CD14-positive monocyte (primary cell): ENCODE measurements around the gene WT1. TPM values are rescaled to one million over a fixed set of nuclear protein-coding genes. Genes with fewer than 3 reads are reported as not detected.

ENCODE experiments used
- DNase-seq, 3 donors: peaks; one replicate each; pipeline ENCODE4 v3.0.0-alpha.2; 2011 to 2022
- H2AFZ ChIP-seq: 2 replicates; pipeline ENCODE4 v1.6.0; 2012; ENCODE audit warnings: mild to moderate bottlenecking, low read depth, low read length, inconsistent platforms; ENCODE audit not compliant: insufficient read depth, poor library complexity, severe bottlenecking
- H3K27ac ChIP-seq, 2 donors: 1 replicate in 1 of 2; 2 replicates in 1 of 2; pipeline ENCODE4 v1.5.1; 2012 to 2013; ENCODE audit warnings: low read length in 2 of 2, control low read depth in 1 of 2, inconsistent platforms in 1 of 2, low read depth in 1 of 2, mild to moderate bottlenecking in 1 of 2
- H3K27me3 ChIP-seq, 2 donors: one replicate each; pipeline versions ENCODE4 v1.6.0 to v1.6.1; 2011 to 2013; ENCODE audit warnings: low read length in 2 of 2; ENCODE audit not compliant: control insufficient read depth in 2 of 2, insufficient read depth in 2 of 2
- H3K36me3 ChIP-seq, 2 donors: replicated peaks in 1 of 2; 1 replicate in 1 of 2; 2 replicates in 1 of 2; pipeline versions ENCODE4 v1.5.1 to v1.6.1; 2012 to 2013; ENCODE audit warnings: low read length in 2 of 2, control low read depth in 1 of 2, inconsistent platforms in 1 of 2, mild to moderate bottlenecking in 1 of 2; ENCODE audit not compliant: insufficient read depth in 2 of 2, control insufficient read depth in 1 of 2
- H3K4me1 ChIP-seq, 2 donors: 1 replicate in 1 of 2; 2 replicates in 1 of 2; pipeline versions ENCODE4 v1.5.1 to v1.6.1; 2012 to 2013; ENCODE audit warnings: low read length in 2 of 2, control low read depth in 1 of 2, inconsistent platforms in 1 of 2, mild to moderate bottlenecking in 1 of 2, moderate library complexity in 1 of 2; ENCODE audit not compliant: insufficient read depth in 2 of 2, control insufficient read depth in 1 of 2
- H3K4me2 ChIP-seq: replicated peaks from 2 replicates; pipeline ENCODE3; 2012; ENCODE audit warnings: low read length, moderate library complexity, mild to moderate bottlenecking; ENCODE audit not compliant: poor library complexity, severe bottlenecking; ENCODE audit errors: extremely low read depth
- H3K4me3 ChIP-seq, 3 experiments: fragments of 200-600 bp in 1 of 3; sonication (generic) in 1 of 3; replicated peaks in 1 of 3; 1 replicate in 2 of 3; 2 replicates in 1 of 3; pipeline ENCODE4 v1.5.1; 2011 to 2013; ENCODE audit warnings: low read length in 3 of 3, mild to moderate bottlenecking in 3 of 3, control low read depth in 2 of 3, low read depth in 2 of 3, inconsistent platforms in 1 of 3, moderate library complexity in 1 of 3
- H3K79me2 ChIP-seq: 2 replicates; pipeline ENCODE4 v1.6.0; 2012; ENCODE audit warnings: mild to moderate bottlenecking, control low read depth, inconsistent platforms, low read length, moderate library complexity; ENCODE audit not compliant: insufficient read depth
- H3K9ac ChIP-seq: 2 replicates; pipeline ENCODE4 v1.6.0; 2017; ENCODE audit warnings: low read length, mild to moderate bottlenecking; ENCODE audit not compliant: insufficient read depth, poor library complexity, severe bottlenecking
- H3K9me3 ChIP-seq, 2 donors: replicated peaks in 1 of 2; 1 replicate in 1 of 2; 2 replicates in 1 of 2; pipeline versions ENCODE4 v1.5.1 to v1.6.1; 2012 to 2013; ENCODE audit warnings: low read length in 2 of 2, control low read depth in 1 of 2; ENCODE audit not compliant: control insufficient read depth in 1 of 2, insufficient read depth in 1 of 2
- H4K20me1 ChIP-seq: 2 replicates; pipeline ENCODE4 v1.6.0; 2012; ENCODE audit warnings: mild to moderate bottlenecking, low read length, control low read depth, moderate library complexity; ENCODE audit not compliant: insufficient read depth
- H3K27ac Mint-ChIP-seq, 7 donors: one replicate each; pipeline ENCODE4 v1.8.0; 2020; ENCODE audit warnings: mild to moderate bottlenecking in 7 of 7, mixed read lengths in 7 of 7, moderate library complexity in 6 of 7, inconsistent platforms in 2 of 7
- H3K27me3 Mint-ChIP-seq, 3 donors: one replicate each; pipeline ENCODE4 v1.8.0; 2021 to 2022; ENCODE audit warnings: low read depth in 3 of 3, mild to moderate bottlenecking in 3 of 3, mixed read lengths in 3 of 3, moderate library complexity in 3 of 3, inconsistent platforms in 1 of 3
- H3K36me3 Mint-ChIP-seq, 2 donors: one replicate each; pipeline ENCODE4 v1.8.0; 2020; ENCODE audit warnings: mixed read lengths in 2 of 2, inconsistent platforms in 1 of 2, mild to moderate bottlenecking in 1 of 2
- H3K4me1 Mint-ChIP-seq: one replicate; pipeline ENCODE4 v1.8.0; 2020; ENCODE audit warnings: mild to moderate bottlenecking, mixed read lengths
- H3K4me3 Mint-ChIP-seq, 2 donors: one replicate each; pipeline ENCODE4 v1.8.0; 2020; ENCODE audit warnings: mild to moderate bottlenecking in 2 of 2, mixed read lengths in 2 of 2, moderate library complexity in 1 of 2
- H3K9me3 Mint-ChIP-seq, 7 donors: one replicate each; pipeline ENCODE4 v1.8.0; 2020 to 2022; ENCODE audit warnings: mixed read lengths in 7 of 7, mild to moderate bottlenecking in 6 of 7, moderate library complexity in 6 of 7, inconsistent platforms in 2 of 7
- CTCF ChIP-seq: fragments of 200-600 bp; IDR thresholded peaks from one replicate; pipeline ENCODE4 v1.8.0; 2022; ENCODE audit warnings: antibody characterized with exemption, mild to moderate bottlenecking
- WGBS: methylation state at CpG from one replicate; pipeline ENCODE4 v1.1.5; 2013; ENCODE audit warnings: missing lambda C conversion rate; ENCODE audit not compliant: insufficient coverage; 5-methylcytosine and 5-hydroxymethylcytosine counted together
- intact Hi-C, 2 donors: fragments of 100-400 bp; cut with micrococcal nuclease; formaldehyde crosslinking; loops; one replicate each; pipeline versions ENCODE4 v1.15.0 to v1.15.1; 2023
- polyA plus RNA-seq, 3 donors: library from polyadenylated mRNA; depleted of rRNA in 1 of 3; unstranded in 2 of 3; stranded (reverse) in 1 of 3; fragments of 300-500 nt in 2 of 3; fragments of >200 nt in 1 of 3; fragmentation: Illumina TruSeq in 2 of 3; gene quantifications; 1 replicate in 2 of 3; 2 replicates in 1 of 3; pipeline ENCODE4 v1.2.3, GENCODE V29; 2012 to 2021

Gene WT1
- polyA plus RNA-seq, 3 donors = not detected

GRCh38 chr11:32405592-32405991 is 29.7 kb downstream of the WT1 start:
- no peaks in the 10 kb centered on the region for H3K4me1 ChIP-seq
- no peak overlapping the region for H3K9ac ChIP-seq
- Mint-ChIP-seq H3K9me3 (no peaks in the 10 kb centered on the region), H3K4me1 (peaks cover under 1% of the 10 kb centered on the region), H3K27ac (no peak overlapping the region), H3K36me3 (no peaks in the 10 kb centered on the region), H3K4me3 (no peak overlapping the region), H3K27me3 (peaks cover 0 to 8% (median 1%) of the 10 kb centered on the region in 3 donors)
- no peak overlapping the region for H2AFZ ChIP-seq
- no peaks in the 10 kb centered on the region for H3K27me3 ChIP-seq
- WGBS = no CpG with 5 or more reads among the region's 4 CpGs
- no peak overlapping the region for H3K4me2 ChIP-seq
- H4K20me1 ChIP-seq = no peaks in the 10 kb centered on the region
- no peak overlapping the region for H3K4me3 ChIP-seq
- DNase-seq = no peak
- H3K9me3 ChIP-seq = no peaks in the 10 kb centered on the region
- no peak for TF ChIP-seq CTCF
- H3K79me2 ChIP-seq = no peaks in the 10 kb centered on the region
- H3K36me3 ChIP-seq = no peaks in the 10 kb centered on the region
- intact Hi-C loops = no loop called here
- no peak overlapping the region for H3K27ac ChIP-seq

GRCh38 chr11:32402836-32403235 is 32.5 kb downstream of the WT1 start:
- Mint-ChIP-seq H3K9me3 (no peaks in the 10 kb centered on the region), H3K4me3 (no peak overlapping the region), H3K27ac (no peak overlapping the region), H3K4me1 (peaks cover 6% of the 10 kb centered on the region), H3K36me3 (no peaks in the 10 kb centered on the region), H3K27me3 (peaks cover 3 to 5% (median 4%) of the 10 kb centered on the region in 3 donors)
- H2AFZ ChIP-seq = no peak overlapping the region
- intact Hi-C loops = no loop called here
- H3K4me2 ChIP-seq = no peak overlapping the region
- no CpG with 5 or more reads among the region's 2 CpGs for WGBS
- no peak overlapping the region for H3K27ac ChIP-seq
- H3K4me1 ChIP-seq = no peaks in the 10 kb centered on the region
- H3K9ac ChIP-seq = no peak overlapping the region
- DNase-seq = no peak
- no peak for TF ChIP-seq CTCF
- H3K79me2 ChIP-seq = no peaks in the 10 kb centered on the region
- H3K4me3 ChIP-seq = no peak overlapping the region
- no peaks in the 10 kb centered on the region for H3K36me3 ChIP-seq
- H3K27me3 ChIP-seq = no peaks in the 10 kb centered on the region
- no peaks in the 10 kb centered on the region for H4K20me1 ChIP-seq
- H3K9me3 ChIP-seq = no peaks in the 10 kb centered on the region
